Measurements from ENCODE around the gene ROBO2.

Gene ROBO2

DNA sequence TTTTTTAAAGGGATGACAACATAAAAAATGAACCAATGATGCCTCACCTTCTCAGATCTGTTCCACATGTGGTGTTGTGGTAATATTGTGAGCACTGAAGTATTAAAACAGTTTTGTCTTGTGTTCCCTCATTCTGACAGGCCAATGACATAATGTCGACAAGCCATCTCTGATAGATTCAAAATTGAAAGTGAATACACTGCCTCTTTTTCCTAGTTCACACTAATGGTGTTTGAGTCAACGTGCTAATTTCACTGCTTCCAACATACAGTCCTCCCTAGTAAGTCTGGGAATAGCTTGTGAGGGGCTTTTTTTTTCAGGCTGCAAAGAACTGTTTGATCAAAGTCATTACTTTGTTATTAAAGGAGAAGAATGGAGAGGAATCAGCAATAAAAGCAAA lies 82.8 kb downstream of the ROBO2 start:
- DNase-seq (ENCODE audit: low read depth), result no peak

DNA sequence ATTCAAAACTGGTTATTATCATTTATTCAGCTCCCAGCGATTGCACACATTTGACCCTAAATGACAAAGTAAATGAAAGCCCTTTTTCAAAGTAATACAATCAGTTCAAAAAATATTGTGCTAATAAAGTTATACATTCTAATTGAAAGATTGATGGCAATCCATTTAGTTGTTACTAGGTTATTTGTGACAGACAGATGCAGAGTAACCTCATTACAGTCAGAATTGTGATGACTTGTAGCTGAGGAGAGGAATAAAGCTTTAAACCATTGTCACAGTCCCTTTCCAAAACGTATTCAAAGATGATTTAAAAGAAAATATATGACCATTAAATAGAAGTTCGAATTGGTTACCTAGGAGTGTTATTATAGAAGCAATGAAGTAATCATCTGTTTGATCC lies 86.1 kb downstream of the ROBO2 start:
- no peak for DNase-seq (ENCODE audit: low read depth)

DNA sequence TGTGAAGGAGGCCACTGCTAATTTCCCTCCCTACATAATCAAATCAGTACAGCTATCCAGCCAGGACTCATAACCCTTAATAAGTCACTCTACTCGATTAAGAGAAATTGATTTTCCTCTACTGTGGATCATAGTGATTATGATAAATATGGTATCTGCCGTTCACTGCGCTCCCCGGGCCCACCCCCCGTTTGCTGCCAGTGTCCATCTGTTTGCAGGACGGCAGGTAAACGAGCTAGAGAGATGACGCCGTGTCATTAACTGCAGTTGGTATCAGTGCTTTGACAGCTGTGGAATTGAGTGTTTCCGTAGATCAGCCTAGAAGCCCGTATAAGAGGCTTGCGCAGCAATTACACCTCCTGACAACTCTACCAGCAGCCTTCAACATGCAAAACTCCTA lies 94.9 kb downstream of the ROBO2 start:
- DNase-seq (ENCODE audit: low read depth), result no peak

- DNase-seq (ENCODE audit: low read depth), result no peak
These were observed 97.7 kb downstream of the ROBO2 start for GRCh38 chr3:77137559-77137958.

GRCh38 chr3:77139624-77140023 lies 99.7 kb downstream of the ROBO2 start:
- no peak for DNase-seq (ENCODE audit: low read depth)

GRCh38 chr3:77141423-77141822 lies 101.5 kb downstream of the ROBO2 start:
- no peak for DNase-seq (ENCODE audit: low read depth)

DNA sequence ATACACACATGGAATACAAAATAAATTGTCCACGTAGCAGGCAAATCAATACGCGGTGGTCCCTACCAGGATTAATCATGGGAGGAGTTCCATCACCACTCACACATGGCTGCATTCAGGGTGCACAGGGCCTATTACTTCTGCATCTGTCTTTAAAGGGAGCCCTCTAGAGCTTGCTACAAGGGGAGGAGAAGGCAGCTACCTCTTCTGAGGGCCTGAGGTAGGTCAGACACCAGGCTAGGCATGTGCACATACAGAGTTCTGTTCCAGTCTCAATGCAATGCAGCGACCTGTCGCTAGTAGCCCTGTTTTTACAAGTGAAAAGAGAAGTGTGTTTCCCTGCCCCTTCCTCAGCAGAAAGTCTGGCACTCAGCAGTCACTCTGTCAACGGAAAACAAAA lies 102.7 kb downstream of the ROBO2 start:
- no peak for DNase-seq (ENCODE audit: low read depth)

DNA sequence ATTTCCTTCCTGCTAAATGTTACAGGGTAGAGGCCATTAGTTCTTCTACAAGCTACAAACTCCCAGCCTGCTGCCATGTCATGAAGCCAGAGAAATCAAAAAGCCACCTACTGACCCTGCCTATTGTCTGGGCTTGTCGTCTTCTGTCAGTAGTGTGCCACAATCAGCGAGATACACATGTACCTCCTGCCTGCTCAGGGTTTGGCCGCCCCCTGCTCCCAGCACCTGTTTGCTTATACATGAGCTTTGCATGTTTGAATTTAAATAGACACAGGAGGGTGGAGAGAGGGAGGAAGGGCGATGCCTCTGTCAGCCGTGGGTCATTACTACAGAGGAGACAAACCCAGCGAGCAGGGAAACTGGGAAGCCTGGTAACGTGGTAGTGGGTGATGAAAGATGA lies 106.1 kb downstream of the ROBO2 start:
- DNase-seq (ENCODE audit: low read depth), result no peak

- DNase-seq (ENCODE audit: low read depth), result no peak
These were observed 108.1 kb downstream of the ROBO2 start for GRCh38 chr3:77147836-77148578.

GRCh38 chr3:77149382-77149781 lies 109.5 kb downstream of the ROBO2 start:
- DNase-seq (ENCODE audit: low read depth), result no peak

GRCh38 chr3:77150028-77150427 lies 110.1 kb downstream of the ROBO2 start:
- no peak for DNase-seq (ENCODE audit: low read depth)

GRCh38 chr3:77150759-77151158 lies 110.9 kb downstream of the ROBO2 start:
- DNase-seq (ENCODE audit: low read depth), result no peak

- no peak for DNase-seq (ENCODE audit: low read depth)
These were observed 119.1 kb downstream of the ROBO2 start for GRCh38 chr3:77158730-77159581.

DNA sequence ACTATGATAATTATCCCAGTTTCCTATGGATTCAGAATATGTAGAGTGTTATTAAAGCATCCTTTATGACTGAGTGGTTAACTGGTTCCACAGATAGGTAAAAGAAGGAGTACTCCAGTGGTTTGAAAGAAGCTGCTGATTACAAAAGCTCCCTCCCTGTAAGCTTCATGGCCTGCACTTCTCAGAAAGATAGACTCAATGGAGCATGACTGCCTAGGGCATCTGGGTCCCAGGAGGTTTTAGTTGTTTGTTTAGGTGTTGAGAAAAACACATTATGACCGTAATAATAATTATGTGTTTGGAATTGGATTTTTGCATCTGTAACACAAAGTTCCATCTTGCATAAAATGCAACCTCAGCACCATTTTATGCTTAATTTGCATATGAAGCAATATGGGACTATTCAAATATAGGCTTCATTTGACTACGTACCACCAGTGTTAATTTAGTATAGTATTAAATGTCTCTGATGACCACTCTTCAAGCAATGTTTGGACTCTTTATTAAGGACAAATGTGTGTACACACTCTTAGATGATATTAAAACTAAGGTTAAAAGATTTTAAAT lies 121.1 kb downstream of the ROBO2 start:
- DNase-seq (ENCODE audit: low read depth), result no peak

DNA sequence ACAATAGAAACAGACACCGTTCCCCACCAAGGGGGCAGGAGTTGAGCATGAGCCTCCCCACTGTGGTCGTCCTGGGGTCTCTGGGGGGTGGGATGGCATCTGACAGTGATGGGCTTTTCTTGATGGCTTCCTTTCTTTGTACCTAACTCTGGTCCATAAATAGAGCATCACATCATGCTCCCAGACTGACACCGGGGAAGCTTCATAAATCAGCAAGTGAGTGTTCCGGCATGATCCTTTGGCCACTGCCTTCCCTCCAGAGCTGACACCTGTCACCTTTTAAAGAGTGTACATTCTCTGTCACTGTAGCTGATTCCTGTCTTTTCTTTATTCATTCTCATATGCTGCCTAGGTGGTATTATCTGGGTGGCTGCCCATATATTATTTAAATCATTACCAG lies 129.9 kb downstream of the ROBO2 start:
- no peak for DNase-seq (ENCODE audit: low read depth)

DNA sequence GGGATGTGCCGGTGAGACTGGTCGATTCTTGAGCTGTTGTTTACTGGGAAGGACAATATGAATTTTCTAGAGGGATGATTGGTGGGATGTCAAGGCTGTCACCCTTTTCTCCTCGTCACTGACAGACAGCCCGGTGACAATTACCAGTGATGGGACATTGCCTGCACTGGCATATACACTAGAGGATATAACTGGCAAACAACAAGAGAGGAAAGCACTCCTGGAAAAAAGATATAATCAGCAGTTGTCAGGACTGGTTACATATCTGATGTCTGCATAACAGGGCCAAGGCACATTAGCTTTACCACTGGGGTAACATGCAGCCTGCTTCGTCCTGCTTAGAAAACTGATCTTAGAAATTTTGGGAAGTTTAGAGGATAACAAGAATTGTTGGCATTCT lies 131.1 kb downstream of the ROBO2 start:
- no peak for DNase-seq (ENCODE audit: low read depth)

- no peak for DNase-seq (ENCODE audit: low read depth)
These were observed 139.9 kb downstream of the ROBO2 start for GRCh38 chr3:77179762-77180161.

DNA sequence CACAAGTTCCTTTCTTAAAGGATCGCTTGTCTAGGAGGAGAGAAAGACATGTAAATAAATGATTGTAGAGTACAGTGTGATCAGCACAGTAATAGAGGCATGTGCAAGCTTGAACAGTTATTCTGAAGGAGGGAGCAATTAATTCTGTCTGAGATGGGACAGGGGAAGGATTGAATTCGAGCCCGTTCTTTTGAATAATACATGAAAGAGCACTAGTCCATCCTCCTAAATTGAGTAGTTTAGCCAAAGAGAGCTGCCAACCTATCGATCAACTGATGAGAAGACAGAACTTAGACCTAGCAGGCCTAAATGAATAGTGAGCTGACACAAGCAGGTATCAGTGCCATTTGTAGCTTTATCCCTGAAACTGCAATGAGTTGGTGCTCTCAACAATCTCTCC lies 142.4 kb downstream of the ROBO2 start:
- no peak for DNase-seq (ENCODE audit: low read depth)

DNA sequence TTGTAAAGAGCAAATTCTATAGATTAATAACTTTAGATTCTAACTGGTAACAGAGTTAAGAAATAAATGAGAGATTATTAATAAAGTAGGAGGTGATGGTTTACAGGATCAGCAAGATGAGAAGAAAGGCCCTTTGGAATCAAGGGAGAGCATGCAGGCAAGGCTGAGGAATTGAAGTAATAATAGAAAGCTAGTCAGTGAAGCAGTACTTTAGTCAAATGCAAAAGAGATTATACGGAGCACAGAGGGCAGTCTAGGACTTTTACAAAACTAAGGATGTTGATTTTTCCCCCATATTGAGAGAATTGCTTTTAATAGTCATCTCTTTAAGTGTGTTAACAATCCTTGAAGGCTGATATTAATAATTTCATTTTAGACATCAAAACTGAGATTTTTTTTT lies 146.4 kb downstream of the ROBO2 start:
- DNase-seq (ENCODE audit: low read depth), result no peak

GRCh38 chr3:77186728-77187127 lies 146.8 kb downstream of the ROBO2 start:
- DNase-seq (ENCODE audit: low read depth), result no peak

DNA sequence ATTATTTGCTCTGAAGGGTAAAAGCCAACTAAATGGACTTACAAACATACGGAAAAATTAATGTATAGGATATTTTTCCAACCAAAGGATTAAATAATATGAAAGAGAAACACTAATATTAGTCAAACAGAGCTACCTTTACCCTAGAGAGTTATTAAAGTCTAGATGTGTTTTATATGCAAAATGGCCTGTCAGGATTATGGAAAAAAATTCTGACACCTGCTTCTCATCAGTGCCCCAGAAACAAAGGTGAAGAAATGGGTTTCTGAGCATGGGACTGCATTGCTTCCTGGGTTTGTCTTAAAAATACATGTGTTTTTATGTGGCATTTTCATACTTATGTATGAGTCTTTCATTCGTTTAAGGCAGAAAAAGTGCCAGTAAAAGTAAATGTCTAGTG lies 148.3 kb downstream of the ROBO2 start:
- no peak for DNase-seq (ENCODE audit: low read depth)

DNA sequence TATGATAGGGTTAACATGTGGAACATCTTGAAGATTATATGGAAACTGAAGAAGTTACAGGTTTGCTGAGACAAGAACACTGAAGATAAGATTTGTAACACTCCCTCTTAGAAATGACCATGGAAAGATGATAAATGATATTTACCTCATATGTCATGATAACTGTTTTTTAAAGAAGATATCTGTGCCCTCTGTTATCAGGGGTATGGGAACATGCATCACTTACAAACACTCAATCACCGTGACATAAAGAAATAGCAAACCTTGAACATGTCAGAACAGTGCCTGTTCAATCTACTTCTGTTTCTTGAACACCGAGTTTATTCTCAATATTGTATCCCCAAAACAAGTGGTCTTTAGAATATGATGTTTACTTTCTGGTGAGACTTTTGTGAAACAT lies 149.4 kb downstream of the ROBO2 start:
- DNase-seq (ENCODE audit: low read depth), result no peak

DNA sequence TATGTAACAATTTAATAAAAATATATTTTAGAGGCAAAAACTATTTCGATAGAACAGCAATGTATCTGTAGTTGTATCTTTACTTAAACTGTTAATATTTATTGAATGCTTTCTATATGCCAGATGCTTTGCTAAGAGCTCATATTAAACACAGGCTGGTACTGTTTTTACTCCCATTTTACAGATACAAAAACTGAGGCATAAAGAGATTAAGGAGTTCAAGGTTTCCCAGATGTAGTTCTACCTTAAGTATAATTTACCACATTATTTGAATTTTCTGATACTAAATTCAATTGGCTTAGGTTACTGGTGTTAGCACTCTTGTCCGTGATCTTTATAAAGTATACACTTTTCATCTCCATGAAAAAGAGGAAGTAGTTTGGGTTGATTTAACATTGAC lies 149.8 kb downstream of the ROBO2 start:
- DNase-seq (ENCODE audit: low read depth), result no peak

Measured in activated T-helper 9 cell treated with anti-CD3 and anti-CD28 coated beads, Interleukin-2, amount 50 U/mL, for 16 hours (primary cell).